HepG2 (cell line): ENCODE results near the gene LCLAT1. TPM values are rescaled to one million over a fixed set of nuclear protein-coding genes. Genes with fewer than 3 reads are reported as not detected.

Source experiments
- ATAC-seq: fragments of 200-7000 bp; cut with Tn5 transposase; 3 replicates; pipeline ENCODE4 v1.9.1; 2020; ENCODE audit warnings: mild to moderate bottlenecking, moderate library complexity
- BruUV-seq: library from RNA; stranded (reverse); fragments of 400-500 nt; replicated peaks from 2 replicates; lab custom pipeline; 2021; lab: Mats Ljungman, UMichigan
- CTCF ChIA-PET: fragments of 300-600 bp; formaldehyde crosslinking; extraction: SDS; loops from one replicate; lab custom pipeline; 2021; ENCODE audit warnings: low total read pairs, inconsistent platforms, low intra/inter-chr PET ratio; lab: Yijun Ruan, JAX
- POLR2A ChIA-PET: fragments of 350-600 bp; sonication (Branson Sonifier 250); formaldehyde crosslinking; loops from one replicate; lab custom pipeline; 2020; ENCODE audit warnings: antibody characterized with exemption, inconsistent platforms; lab: Yijun Ruan, JAX
- DNase-seq: peaks from one replicate; pipeline ENCODE4 v3.0.0-alpha.2; 2015; ENCODE audit warnings: low spot score
- FAIRE-seq: peaks from 3 replicates; lab custom pipeline; 2011; peaks lifted over from hg19 to GRCh38; lab: Jason Lieb, UNC
- H2AFZ ChIP-seq: one replicate; pipeline ENCODE4 v1.6.1; 2011; ENCODE audit warnings: low read length, inconsistent platforms
- H3K27ac ChIP-seq: fragments of 300-600 bp; 3 replicates; pipeline ENCODE4 v1.8.0; 2011; ENCODE audit warnings: mixed run types, mild to moderate bottlenecking, mixed read lengths, low read length, inconsistent platforms; ENCODE audit not compliant: insufficient read depth; ENCODE audit errors: extremely low read length
- H3K27me3 ChIP-seq, 2 experiments: fragments of 200-600 bp in 1 of 2; 2 replicates in 1 of 2; 3 replicates in 1 of 2; pipeline versions ENCODE4 v1.6.0 to v1.8.0; 2011; ENCODE audit warnings: low read length in 2 of 2, mild to moderate bottlenecking in 2 of 2, moderate library complexity in 2 of 2, inconsistent platforms in 1 of 2; ENCODE audit not compliant: insufficient read depth in 2 of 2, control insufficient read depth in 1 of 2
- H3K36me3 ChIP-seq, 2 experiments: fragments of 200-600 bp in 1 of 2; replicated peaks in 1 of 2; 2 replicates in 1 of 2; 3 replicates in 1 of 2; pipeline versions ENCODE4 v1.5.1 to v1.8.0; 2011; ENCODE audit warnings: low read length in 2 of 2, inconsistent platforms in 1 of 2; ENCODE audit not compliant: insufficient read depth in 2 of 2, control insufficient read depth in 1 of 2
- H3K4me1 ChIP-seq: 2 replicates; pipeline ENCODE4 v1.5.1; 2012; ENCODE audit warnings: low read length, inconsistent platforms; ENCODE audit not compliant: insufficient read depth
- H3K4me2 ChIP-seq: 2 replicates; pipeline ENCODE4 v1.6.0; 2011; ENCODE audit warnings: low read depth, low read length, inconsistent platforms
- H3K4me3 ChIP-seq, 3 experiments: fragments of 200-600 bp in 1 of 3; sonication (generic), shearing (Covaris generic) in 1 of 3; replicated peaks in 1 of 3; 2 replicates each; pipeline ENCODE4 v1.5.1; 2011 to 2016; ENCODE audit warnings: low read length in 3 of 3, inconsistent platforms in 2 of 3, low read depth in 2 of 3, mild to moderate bottlenecking in 2 of 3, control low read depth in 1 of 3, mixed read lengths in 1 of 3; ENCODE audit not compliant: insufficient read depth in 1 of 3
- H3K79me2 ChIP-seq: one replicate; pipeline ENCODE4 v1.6.1; 2011; ENCODE audit warnings: low read length, inconsistent platforms; ENCODE audit not compliant: insufficient read depth
- H3K9ac ChIP-seq: 2 replicates; pipeline ENCODE4 v1.6.0; 2011; ENCODE audit warnings: mild to moderate bottlenecking, low read depth, low read length, inconsistent platforms; ENCODE audit not compliant: insufficient read depth
- H3K9me3 ChIP-seq: 2 replicates; pipeline ENCODE4 v1.5.1; 2012; ENCODE audit warnings: mild to moderate bottlenecking, low read length
- H4K20me1 ChIP-seq: 2 replicates; pipeline ENCODE4 v1.6.0; 2011; ENCODE audit warnings: inconsistent platforms, mild to moderate bottlenecking, low read length, moderate library complexity; ENCODE audit not compliant: insufficient read depth
- ARNT2 ChIP-seq: sonication (generic); formaldehyde crosslinking; IDR thresholded peaks from 2 replicates; pipeline ENCODE4 v1.8.0; 2022; ENCODE audit warnings: mild to moderate bottlenecking, low read depth, missing genetic modification reagents, moderate library complexity
- HMGXB3 ChIP-seq: sonication (generic); formaldehyde crosslinking; IDR thresholded peaks from 2 replicates; pipeline ENCODE4 v1.4.0; 2020; ENCODE audit warnings: missing genetic modification reagents, borderline replicate concordance
- YEATS4 ChIP-seq: sonication (generic); formaldehyde crosslinking; IDR thresholded peaks from 2 replicates; pipeline ENCODE4 v1.4.0; 2020; ENCODE audit warnings: missing genetic modification reagents, borderline replicate concordance
- ZNF3 ChIP-seq: IDR thresholded peaks from 2 replicates; pipeline ENCODE4 v1.7.0; 2017; ENCODE audit warnings: inconsistent platforms
- ZNF557 ChIP-seq: sonication (generic); formaldehyde crosslinking; IDR thresholded peaks from 2 replicates; pipeline ENCODE4 v1.4.0; 2020; ENCODE audit warnings: missing genetic modification reagents
- ZNF629 ChIP-seq: sonication (generic); formaldehyde crosslinking; conservative IDR thresholded peaks from 2 replicates; pipeline ENCODE4 v1.5.0; 2020; ENCODE audit warnings: missing genetic modification reagents
- ZNF83 ChIP-seq: sonication (generic); formaldehyde crosslinking; IDR thresholded peaks from 2 replicates; pipeline ENCODE4 v1.4.0; 2020; ENCODE audit warnings: missing genetic modification reagents, mild to moderate bottlenecking, borderline replicate concordance
- ZUFSP ChIP-seq: sonication (generic); formaldehyde crosslinking; IDR thresholded peaks from 2 replicates; pipeline ENCODE4 v1.9.0; 2021; ENCODE audit warnings: missing genetic modification reagents, mild to moderate bottlenecking, borderline replicate concordance
- WGBS: methylation state at CpG from one replicate; pipeline ENCODE4 v1.1.6; 2017; ENCODE audit warnings: low lambda C conversion rate; 5-methylcytosine and 5-hydroxymethylcytosine counted together
- in situ Hi-C: cut with HindIII; loops from 2 replicates; pipeline ENCODE4 v1.10.0; 2017; ENCODE audit warnings: low pct_unique_long_range_greater_than_20kb; ENCODE audit not compliant: extremely low pct_ligation_motif_present
- intact Hi-C: fragments of 100-400 bp; cut with micrococcal nuclease; formaldehyde crosslinking; loops from one replicate; pipeline ENCODE4 v1.10.0; 2022; ENCODE audit not compliant: unreplicated experiment
- polyA plus RNA-seq, 8 experiments: library from polyadenylated mRNA; depleted of rRNA in 3 of 8; stranded (reverse) in 7 of 8; unstranded in 1 of 8; fragments of >200 nt; fragmentation: Illumina TruSeq in 4 of 8; extraction: Trizol in 4 of 8; gene quantifications; 2 replicates each; pipeline versions ENCODE4 v1.2.1 to v1.2.3, GENCODE V29; 2011 to 2016; ENCODE audit warnings: low read depth in 4 of 8, missing spikeins in 1 of 8, mixed read lengths in 1 of 8; ENCODE audit not compliant: insufficient read depth in 1 of 8
- total RNA-seq, 5 experiments: library from RNA; depleted of rRNA; stranded (reverse); fragments of >200 nt; fragmentation: Illumina TruSeq; extraction: Trizol; gene quantifications; 2 replicates each; pipeline ENCODE4 v1.2.3, GENCODE V29; 2016; ENCODE audit warnings: low read depth in 1 of 5

LCLAT1 gene
- total and polyA plus RNA-seq, 2 of the 13 experiments (the other 11 are each of a cell fraction or from before 2014, with no cell fraction given) = 18.0 to 28.0 TPM

- CTCF ChIA-PET = no interaction called here
- Histone ChIP-seq H3K27ac (no peak overlapping the region), H3K4me3 (no peak overlapping the region), H3K36me3 (peaks cover 4 to 7% of the 10 kb centered on the region in 2 experiments; a peak in 2 of 5 replicates), H3K9ac (no peak overlapping the region), H3K27me3 (no peaks in the 10 kb centered on the region), H4K20me1 (no peaks in the 10 kb centered on the region), H3K4me2 (no peak overlapping the region), H2AFZ (no peak overlapping the region), H3K79me2 (no peaks in the 10 kb centered on the region), H3K4me1 (no peaks in the 10 kb centered on the region), H3K9me3 (no peaks in the 10 kb centered on the region)
- no peak for ATAC-seq
- in situ Hi-C loops = no loop called here
- intact Hi-C loops = no loop called here
- BruUV-seq = no TSS peak
- 81% methylated on average over 2 of the region's 2 CpGs for WGBS
- POLR2A ChIA-PET = no interaction called here
- TF ChIP-seq ZNF629 (CRISPR knock-in tag) = no peak
- no peak for TF ChIP-seq ZUFSP
- no peak for TF ChIP-seq ZNF3
- TF ChIP-seq HMGXB3 (CRISPR knock-in tag) = no peak
- no peak for TF ChIP-seq YEATS4 (CRISPR knock-in tag)
- TF ChIP-seq ARNT2 (CRISPR knock-in tag) = no peak
- TF ChIP-seq ZNF557 (CRISPR knock-in tag) = no peak
- TF ChIP-seq ZNF83 (CRISPR knock-in tag) = no peak
- no peak for DNase-seq
- FAIRE-seq = no peak
These were observed 179.4 kb downstream of the LCLAT1 start for GRCh38 chr2:30626397-30626796.
